WTC11 (cell line): ENCODE measurements around the gene ZCCHC24. TPM values are rescaled to one million over a fixed set of nuclear protein-coding genes. Genes with fewer than 3 reads are reported as not detected.

Experiments used
- ATAC-seq: fragments of 200-7000 bp; cut with Tn5 transposase; 2 replicates; pipeline ENCODE4 v1.10.0; 2021; ENCODE audit warnings: mild to moderate bottlenecking, moderate library complexity
- CTCF ChIA-PET: fragments of 300-600 bp; sonication (Branson Sonifier 250); formaldehyde crosslinking; loops from one replicate; lab custom pipeline; 2021; ENCODE audit warnings: antibody characterized with exemption; lab: Charles Lee
- POLR2A ChIA-PET: fragments of 350-600 bp; sonication (Branson Sonifier 250); formaldehyde crosslinking; loops from one replicate; lab custom pipeline; 2021; ENCODE audit warnings: antibody characterized with exemption; lab: Charles Lee
- DNase-seq: peaks from one replicate; pipeline ENCODE4 v3.0.0; 2021; ENCODE audit warnings: low spot score
- H3K27ac Mint-ChIP-seq: 2 replicates; pipeline ENCODE4 v1.8.0; 2021; ENCODE audit warnings: mixed read lengths
- H3K27me3 Mint-ChIP-seq: 2 replicates; pipeline ENCODE4 v1.8.0; 2021; ENCODE audit warnings: low read depth, mild to moderate bottlenecking, moderate library complexity, mixed read lengths
- H3K36me3 Mint-ChIP-seq: 2 replicates; pipeline ENCODE4 v1.8.0; 2021; ENCODE audit warnings: mixed read lengths
- H3K4me1 Mint-ChIP-seq: 2 replicates; pipeline ENCODE4 v1.8.0; 2022; ENCODE audit warnings: mixed read lengths
- H3K4me3 Mint-ChIP-seq: 2 replicates; pipeline ENCODE4 v1.8.0; 2021; ENCODE audit warnings: mild to moderate bottlenecking, moderate library complexity, mixed read lengths
- H3K9me3 Mint-ChIP-seq: 2 replicates; pipeline ENCODE4 v1.8.0; 2021; ENCODE audit warnings: mixed read lengths
- AR ChIP-seq: fragments of 250-450 bp; sonication (Bioruptor Pico); IDR thresholded peaks from 2 replicates; pipeline ENCODE4 v1.9.0; 2021; ENCODE audit warnings: mild to moderate bottlenecking
- ATF2 ChIP-seq: sonication (generic); formaldehyde crosslinking; IDR thresholded peaks from 2 replicates; pipeline ENCODE4 v1.8.1; 2022; ENCODE audit warnings: low read depth, missing genetic modification reagents, borderline replicate concordance
- ATF6 ChIP-seq: sonication (generic); formaldehyde crosslinking; IDR thresholded peaks from 2 replicates; pipeline ENCODE4 v1.8.1; 2023; ENCODE audit warnings: mild to moderate bottlenecking, missing genetic modification reagents
- CDX4 ChIP-seq: fragments of 250-450 bp; sonication (Bioruptor Pico); IDR thresholded peaks from 2 replicates; pipeline ENCODE4 v1.9.0; 2021; ENCODE audit warnings: moderate library complexity, mild to moderate bottlenecking, inconsistent platforms, borderline replicate concordance
- CREB1 ChIP-seq: sonication (generic); formaldehyde crosslinking; IDR thresholded peaks from 2 replicates; pipeline ENCODE4 v1.8.0; 2023; ENCODE audit warnings: mild to moderate bottlenecking, missing genetic modification reagents
- E2F5 ChIP-seq: sonication (generic); formaldehyde crosslinking; IDR thresholded peaks from 2 replicates; pipeline ENCODE4 v1.8.1; 2022; ENCODE audit warnings: mild to moderate bottlenecking, moderate library complexity, missing genetic modification reagents
- EMX1 ChIP-seq: fragments of 250-450 bp; sonication (Bioruptor Pico); IDR thresholded peaks from 2 replicates; pipeline ENCODE4 v1.8.0; 2021; ENCODE audit warnings: mild to moderate bottlenecking
- ERG ChIP-seq: fragments of 250-450 bp; sonication (Bioruptor Pico); IDR thresholded peaks from 2 replicates; pipeline ENCODE4 v1.8.0; 2021; ENCODE audit warnings: mild to moderate bottlenecking
- FOXK1 ChIP-seq: sonication (generic); formaldehyde crosslinking; IDR thresholded peaks from 2 replicates; pipeline ENCODE4 v1.8.0; 2022; ENCODE audit warnings: mild to moderate bottlenecking, moderate library complexity, missing genetic modification reagents
- HMGA2 ChIP-seq: fragments of 250-450 bp; sonication (Bioruptor Pico); IDR thresholded peaks from 2 replicates; pipeline ENCODE4 v1.4.0; 2021; ENCODE audit warnings: mild to moderate bottlenecking, moderate library complexity
- HMGXB4 ChIP-seq: sonication (generic); formaldehyde crosslinking; IDR thresholded peaks from 2 replicates; pipeline ENCODE4 v1.8.1; 2023; ENCODE audit warnings: mild to moderate bottlenecking, moderate library complexity, missing genetic modification reagents
- NFE2L1 ChIP-seq: sonication (generic); formaldehyde crosslinking; IDR thresholded peaks from 2 replicates; pipeline ENCODE4 v1.8.1; 2023; ENCODE audit warnings: missing genetic modification reagents
- NR3C1 ChIP-seq: sonication (generic); formaldehyde crosslinking; conservative IDR thresholded peaks from 2 replicates; pipeline ENCODE4 v1.8.1; 2023; ENCODE audit warnings: low read depth, mild to moderate bottlenecking, missing genetic modification reagents
- RELA ChIP-seq: sonication (generic); formaldehyde crosslinking; IDR thresholded peaks from 2 replicates; pipeline ENCODE4 v1.8.1; 2022; ENCODE audit warnings: missing genetic modification reagents, mild to moderate bottlenecking, borderline replicate concordance
- SMAD4 ChIP-seq: sonication (generic); formaldehyde crosslinking; IDR thresholded peaks from 2 replicates; pipeline ENCODE4 v1.8.0; 2022; ENCODE audit warnings: mild to moderate bottlenecking, missing genetic modification reagents
- TCF7 ChIP-seq: sonication (generic); formaldehyde crosslinking; IDR thresholded peaks from 2 replicates; pipeline ENCODE4 v1.8.0; 2022; ENCODE audit warnings: mild to moderate bottlenecking, low read depth, missing genetic modification reagents, moderate library complexity
- TEAD4 ChIP-seq: sonication (generic); formaldehyde crosslinking; IDR thresholded peaks from 2 replicates; pipeline ENCODE4 v1.8.0; 2022; ENCODE audit warnings: mild to moderate bottlenecking, missing genetic modification reagents
- ZBTB21 ChIP-seq: sonication (generic); formaldehyde crosslinking; IDR thresholded peaks from 2 replicates; pipeline ENCODE4 v1.8.1; 2023; ENCODE audit warnings: mild to moderate bottlenecking, missing genetic modification reagents, borderline replicate concordance
- ZBTB43 ChIP-seq: sonication (generic); formaldehyde crosslinking; IDR thresholded peaks from 2 replicates; pipeline ENCODE4 v1.8.1; 2023; ENCODE audit warnings: mild to moderate bottlenecking, missing genetic modification reagents
- ZNF317 ChIP-seq: sonication (generic); formaldehyde crosslinking; IDR thresholded peaks from 2 replicates; pipeline ENCODE4 v1.8.1; 2023; ENCODE audit warnings: low read depth, mild to moderate bottlenecking, moderate library complexity, missing genetic modification reagents, borderline replicate concordance
- total RNA-seq: library from RNA; stranded (reverse); gene quantifications from 3 replicates; pipeline ENCODE4 v1.2.3, GENCODE V29; 2021

The ZCCHC24 gene
- total RNA-seq, 1 experiment from 2014 or later = 7.7 TPM

GRCh38 chr10:79468841-79469585, 23.6 kb upstream of the ZCCHC24 start:
- Mint-ChIP-seq H3K27me3 (peaks cover 5% of the 10 kb centered on the region; the same call in 1 of the 2 replicates), H3K36me3 (no peaks in the 10 kb centered on the region), H3K4me3 (no peak overlapping the region), H3K9me3 (no peaks in the 10 kb centered on the region), H3K4me1 (no peaks in the 10 kb centered on the region), H3K27ac (no peak overlapping the region)
- ATAC-seq = no peak
- ChIA-PET POLR2A (no interaction called here), CTCF (interaction anchor here (1.3 to 5.6 kb wide), 5 partner anchors 13 to 94 kb away, joined by 3 to 67 read pairs (median 18); partner anchors contain the start of gene ZCCHC24)
- TF ChIP-seq ZNF317 = no peak
- no peak for TF ChIP-seq AR (CRISPR knock-in tag)
- no peak for TF ChIP-seq ATF2
- no peak for TF ChIP-seq TEAD4 (CRISPR knock-in tag)
- TF ChIP-seq RELA (CRISPR knock-in tag) = no peak
- no peak for TF ChIP-seq ATF6 (CRISPR knock-in tag)
- TF ChIP-seq ZBTB21 = no peak
- TF ChIP-seq TCF7 (CRISPR knock-in tag) = no peak
- TF ChIP-seq HMGA2 (CRISPR knock-in tag) = no peak
- no peak for TF ChIP-seq ERG
- no peak for TF ChIP-seq SMAD4 (CRISPR knock-in tag)
- TF ChIP-seq CDX4 = no peak
- no peak for TF ChIP-seq NR3C1 (CRISPR knock-in tag)
- no peak for DNase-seq

- H3K4me1 Mint-ChIP-seq = no peaks in the 10 kb centered on the region
- DNase-seq = no peak
- no peak for TF ChIP-seq E2F5 (CRISPR knock-in tag)
- TF ChIP-seq NFE2L1 (CRISPR knock-in tag) = no peak
- no peak for TF ChIP-seq HMGXB4 (CRISPR knock-in tag)
- no peak for TF ChIP-seq EMX1
- no peak for TF ChIP-seq ZBTB21
- TF ChIP-seq ZBTB43 (CRISPR knock-in tag) = no peak
- no peak for TF ChIP-seq FOXK1
- no peak for TF ChIP-seq CREB1 (CRISPR knock-in tag)
Measured at GRCh38 chr10:79468015-79468560, 22.7 kb upstream of the ZCCHC24 start.

More at GRCh38 chr10:79468015-79468560, 22.7 kb upstream of the ZCCHC24 start:
- Mint-ChIP-seq H3K27ac (no peak overlapping the region), H3K27me3 (peaks cover 5% of the 10 kb centered on the region; the same call in 1 of the 2 replicates), H3K9me3 (no peaks in the 10 kb centered on the region), H3K36me3 (no peaks in the 10 kb centered on the region), H3K4me3 (no peak overlapping the region)
- ChIA-PET CTCF (interaction anchor here (0.6 to 5.6 kb wide), 35 partner anchors 8 to 1733 kb away, joined by 3 to 67 read pairs (median 5); partner anchors contain the start of gene ZCCHC24), POLR2A (interaction anchor here (0.7 kb wide), 1 partner anchor 798 kb away, joined by 10 read pairs; no protein-coding TSS in a partner anchor)
- no peak; the same call in 1 of the 2 replicates for ATAC-seq
